SK-N-SH treated with all-trans-retinoic acid at 6 μM for 48 hours (cell line): Measurements from ENCODE around the gene ZDHHC11.
"Not testable (repeated sequence)": the region's sequence is repeated elsewhere in the genome, so short reads cannot be mapped to it uniquely, and the experiment has no call there.

Experiments used
- ATAC-seq: fragments of 200-7000 bp; cut with Tn5 transposase; 3 replicates; pipeline ENCODE4 v1.9.1; 2020; ENCODE audit warnings: mild to moderate bottlenecking, moderate library complexity
- ARNTL ChIP-seq: fragments of 450-650 bp; formaldehyde crosslinking; IDR thresholded peaks from 2 replicates; pipeline ENCODE4 v1.5.0; 2020; ENCODE audit warnings: low read depth, mild to moderate bottlenecking, moderate library complexity, borderline replicate concordance
- BACH2 ChIP-seq: fragments of 250-450 bp; sonication (Bioruptor Pico); IDR thresholded peaks from 2 replicates; pipeline ENCODE4 v1.9.0; 2021; ENCODE audit warnings: mild to moderate bottlenecking, borderline replicate concordance
- ESRRG ChIP-seq: fragments of 250-450 bp; sonication (Bioruptor Pico); IDR thresholded peaks from 2 replicates; pipeline ENCODE4 v1.6.1; 2021; ENCODE audit warnings: mild to moderate bottlenecking
- GLIS3 ChIP-seq: fragments of 250-450 bp; sonication (Bioruptor Pico); IDR thresholded peaks from 2 replicates; pipeline ENCODE4 v1.5.0; 2020; ENCODE audit warnings: mild to moderate bottlenecking, moderate library complexity
- ISL1 ChIP-seq: fragments of 250-450 bp; sonication (Bioruptor Pico); IDR thresholded peaks from 2 replicates; pipeline ENCODE4 v2.1.2; 2022; ENCODE audit warnings: mild to moderate bottlenecking, moderate library complexity
- OSR1 ChIP-seq: fragments of 250-450 bp; sonication (Bioruptor Pico); IDR thresholded peaks from 2 replicates; pipeline ENCODE4 v1.8.0; 2022; ENCODE audit warnings: moderate library complexity, mild to moderate bottlenecking, inconsistent platforms
- RARB ChIP-seq: fragments of 250-450 bp; sonication (Bioruptor Pico); IDR thresholded peaks from 2 replicates; pipeline ENCODE4 v1.8.0; 2021; ENCODE audit warnings: mild to moderate bottlenecking, moderate library complexity
- TOX ChIP-seq: fragments of 250-450 bp; sonication (Bioruptor Pico); IDR thresholded peaks from 2 replicates; pipeline ENCODE4 v1.8.0; 2021; ENCODE audit warnings: mild to moderate bottlenecking, moderate library complexity, borderline replicate concordance
- ZC3H10 ChIP-seq: fragments of 250-450 bp; sonication (Bioruptor Pico); IDR thresholded peaks from 2 replicates; pipeline ENCODE4 v1.5.1; 2021; ENCODE audit warnings: mild to moderate bottlenecking, moderate library complexity
- ZFP3 ChIP-seq: fragments of 250-450 bp; sonication (Bioruptor Pico); IDR thresholded peaks from 2 replicates; pipeline ENCODE4 v1.5.0; 2020; ENCODE audit warnings: mild to moderate bottlenecking, moderate library complexity
- ZFP30 ChIP-seq: fragments of 450-650 bp; formaldehyde crosslinking; IDR thresholded peaks from 2 replicates; pipeline ENCODE4 v1.5.0; 2022; ENCODE audit warnings: mild to moderate bottlenecking, moderate library complexity
- ZNF565 ChIP-seq: fragments of 450-650 bp; formaldehyde crosslinking; conservative IDR thresholded peaks from 2 replicates; pipeline ENCODE4 v1.5.0; 2020; ENCODE audit warnings: low read depth, mild to moderate bottlenecking, moderate library complexity
- ZNF70 ChIP-seq: fragments of 450-650 bp; formaldehyde crosslinking; IDR thresholded peaks from 2 replicates; pipeline ENCODE4 v1.5.0; 2020; ENCODE audit warnings: mild to moderate bottlenecking, moderate library complexity
- ZNF8 ChIP-seq: fragments of 450-650 bp; formaldehyde crosslinking; IDR thresholded peaks from 2 replicates; pipeline ENCODE4 v1.5.0; 2020; ENCODE audit warnings: mild to moderate bottlenecking, moderate library complexity
- TF ChIP-seq, protein P1 (sequence below): fragments of 250-450 bp; sonication (Bioruptor Pico); IDR thresholded peaks from 2 replicates; pipeline ENCODE4 v1.5.0; 2020; ENCODE audit warnings: mild to moderate bottlenecking, moderate library complexity
- TF ChIP-seq, protein P2 (sequence below): fragments of 250-450 bp; sonication (Bioruptor Pico); IDR thresholded peaks from 2 replicates; pipeline ENCODE4 v1.5.1; 2021; ENCODE audit warnings: mild to moderate bottlenecking, moderate library complexity
- TF ChIP-seq, protein P3 (sequence below): fragments of 250-450 bp; sonication (Bioruptor Pico); IDR thresholded peaks from 2 replicates; pipeline ENCODE4 v1.8.0; 2020; ENCODE audit warnings: mild to moderate bottlenecking, moderate library complexity, borderline replicate concordance
- TF ChIP-seq, protein P4 (sequence below): fragments of 250-450 bp; sonication (Bioruptor Pico); IDR thresholded peaks from 2 replicates; pipeline ENCODE4 v1.5.1; 2020; ENCODE audit warnings: low read depth, mild to moderate bottlenecking, moderate library complexity

ZDHHC11 gene

DNA sequence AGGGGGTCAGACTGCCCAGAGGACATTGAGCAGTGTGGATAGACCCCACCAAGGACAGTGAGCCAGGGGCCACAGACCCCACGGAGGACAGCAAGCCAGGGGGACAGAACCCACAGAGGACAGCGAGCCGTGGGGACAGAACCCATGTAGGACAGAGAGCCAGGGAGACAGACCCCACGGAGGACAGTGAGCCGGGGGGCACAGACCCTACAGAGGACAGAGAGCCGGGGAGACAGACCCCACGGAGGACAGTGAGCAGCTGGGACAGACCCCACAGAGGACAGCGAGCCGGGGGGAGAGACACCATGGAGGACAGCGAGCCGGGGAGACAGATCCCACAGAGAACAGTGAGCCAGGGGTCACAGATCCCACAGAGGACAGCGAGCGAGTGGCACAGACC lies 3.4 kb upstream of the ZDHHC11 start:
- ATAC-seq = no peak
- TF ChIP-seq TOX (CRISPR knock-in tag) (no peak), ESRRG (no peak), GLIS3 (CRISPR knock-in tag) (no peak), ZFP30 (CRISPR knock-in tag) (no peak), BACH2 (CRISPR knock-in tag) (no peak), ISL1 (CRISPR knock-in tag) (no peak), ZNF8 (no peak), ZNF565 (CRISPR knock-in tag) (no peak), ZFP3 (CRISPR knock-in tag) (no peak), ARNTL (CRISPR knock-in tag) (no peak), RARB (CRISPR knock-in tag) (no peak)
- TF ChIP-seq, protein P1, sequence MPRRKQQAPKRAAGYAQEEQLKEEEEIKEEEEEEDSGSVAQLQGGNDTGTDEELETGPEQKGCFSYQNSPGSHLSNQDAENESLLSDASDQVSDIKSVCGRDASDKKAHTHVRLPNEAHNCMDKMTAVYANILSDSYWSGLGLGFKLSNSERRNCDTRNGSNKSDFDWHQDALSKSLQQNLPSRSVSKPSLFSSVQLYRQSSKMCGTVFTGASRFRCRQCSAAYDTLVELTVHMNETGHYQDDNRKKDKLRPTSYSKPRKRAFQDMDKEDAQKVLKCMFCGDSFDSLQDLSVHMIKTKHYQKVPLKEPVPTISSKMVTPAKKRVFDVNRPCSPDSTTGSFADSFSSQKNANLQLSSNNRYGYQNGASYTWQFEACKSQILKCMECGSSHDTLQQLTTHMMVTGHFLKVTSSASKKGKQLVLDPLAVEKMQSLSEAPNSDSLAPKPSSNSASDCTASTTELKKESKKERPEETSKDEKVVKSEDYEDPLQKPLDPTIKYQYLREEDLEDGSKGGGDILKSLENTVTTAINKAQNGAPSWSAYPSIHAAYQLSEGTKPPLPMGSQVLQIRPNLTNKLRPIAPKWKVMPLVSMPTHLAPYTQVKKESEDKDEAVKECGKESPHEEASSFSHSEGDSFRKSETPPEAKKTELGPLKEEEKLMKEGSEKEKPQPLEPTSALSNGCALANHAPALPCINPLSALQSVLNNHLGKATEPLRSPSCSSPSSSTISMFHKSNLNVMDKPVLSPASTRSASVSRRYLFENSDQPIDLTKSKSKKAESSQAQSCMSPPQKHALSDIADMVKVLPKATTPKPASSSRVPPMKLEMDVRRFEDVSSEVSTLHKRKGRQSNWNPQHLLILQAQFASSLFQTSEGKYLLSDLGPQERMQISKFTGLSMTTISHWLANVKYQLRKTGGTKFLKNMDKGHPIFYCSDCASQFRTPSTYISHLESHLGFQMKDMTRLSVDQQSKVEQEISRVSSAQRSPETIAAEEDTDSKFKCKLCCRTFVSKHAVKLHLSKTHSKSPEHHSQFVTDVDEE (CRISPR knock-in tag) = no peak
- TF ChIP-seq, protein P2, sequence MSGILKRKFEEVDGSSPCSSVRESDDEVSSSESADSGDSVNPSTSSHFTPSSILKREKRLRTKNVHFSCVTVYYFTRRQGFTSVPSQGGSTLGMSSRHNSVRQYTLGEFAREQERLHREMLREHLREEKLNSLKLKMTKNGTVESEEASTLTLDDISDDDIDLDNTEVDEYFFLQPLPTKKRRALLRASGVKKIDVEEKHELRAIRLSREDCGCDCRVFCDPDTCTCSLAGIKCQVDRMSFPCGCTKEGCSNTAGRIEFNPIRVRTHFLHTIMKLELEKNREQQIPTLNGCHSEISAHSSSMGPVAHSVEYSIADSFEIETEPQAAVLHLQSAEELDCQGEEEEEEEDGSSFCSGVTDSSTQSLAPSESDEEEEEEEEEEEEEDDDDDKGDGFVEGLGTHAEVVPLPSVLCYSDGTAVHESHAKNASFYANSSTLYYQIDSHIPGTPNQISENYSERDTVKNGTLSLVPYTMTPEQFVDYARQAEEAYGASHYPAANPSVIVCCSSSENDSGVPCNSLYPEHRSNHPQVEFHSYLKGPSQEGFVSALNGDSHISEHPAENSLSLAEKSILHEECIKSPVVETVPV (CRISPR knock-in tag) = no peak
- TF ChIP-seq, protein P3, sequence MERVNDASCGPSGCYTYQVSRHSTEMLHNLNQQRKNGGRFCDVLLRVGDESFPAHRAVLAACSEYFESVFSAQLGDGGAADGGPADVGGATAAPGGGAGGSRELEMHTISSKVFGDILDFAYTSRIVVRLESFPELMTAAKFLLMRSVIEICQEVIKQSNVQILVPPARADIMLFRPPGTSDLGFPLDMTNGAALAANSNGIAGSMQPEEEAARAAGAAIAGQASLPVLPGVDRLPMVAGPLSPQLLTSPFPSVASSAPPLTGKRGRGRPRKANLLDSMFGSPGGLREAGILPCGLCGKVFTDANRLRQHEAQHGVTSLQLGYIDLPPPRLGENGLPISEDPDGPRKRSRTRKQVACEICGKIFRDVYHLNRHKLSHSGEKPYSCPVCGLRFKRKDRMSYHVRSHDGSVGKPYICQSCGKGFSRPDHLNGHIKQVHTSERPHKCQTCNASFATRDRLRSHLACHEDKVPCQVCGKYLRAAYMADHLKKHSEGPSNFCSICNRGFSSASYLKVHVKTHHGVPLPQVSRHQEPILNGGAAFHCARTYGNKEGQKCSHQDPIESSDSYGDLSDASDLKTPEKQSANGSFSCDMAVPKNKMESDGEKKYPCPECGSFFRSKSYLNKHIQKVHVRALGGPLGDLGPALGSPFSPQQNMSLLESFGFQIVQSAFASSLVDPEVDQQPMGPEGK = no peak
- TF ChIP-seq, protein P4, sequence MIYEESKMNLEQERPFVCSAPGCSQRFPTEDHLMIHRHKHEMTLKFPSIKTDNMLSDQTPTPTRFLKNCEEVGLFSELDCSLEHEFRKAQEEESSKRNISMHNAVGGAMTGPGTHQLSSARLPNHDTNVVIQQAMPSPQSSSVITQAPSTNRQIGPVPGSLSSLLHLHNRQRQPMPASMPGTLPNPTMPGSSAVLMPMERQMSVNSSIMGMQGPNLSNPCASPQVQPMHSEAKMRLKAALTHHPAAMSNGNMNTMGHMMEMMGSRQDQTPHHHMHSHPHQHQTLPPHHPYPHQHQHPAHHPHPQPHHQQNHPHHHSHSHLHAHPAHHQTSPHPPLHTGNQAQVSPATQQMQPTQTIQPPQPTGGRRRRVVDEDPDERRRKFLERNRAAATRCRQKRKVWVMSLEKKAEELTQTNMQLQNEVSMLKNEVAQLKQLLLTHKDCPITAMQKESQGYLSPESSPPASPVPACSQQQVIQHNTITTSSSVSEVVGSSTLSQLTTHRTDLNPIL (CRISPR knock-in tag) = no peak

DNA sequence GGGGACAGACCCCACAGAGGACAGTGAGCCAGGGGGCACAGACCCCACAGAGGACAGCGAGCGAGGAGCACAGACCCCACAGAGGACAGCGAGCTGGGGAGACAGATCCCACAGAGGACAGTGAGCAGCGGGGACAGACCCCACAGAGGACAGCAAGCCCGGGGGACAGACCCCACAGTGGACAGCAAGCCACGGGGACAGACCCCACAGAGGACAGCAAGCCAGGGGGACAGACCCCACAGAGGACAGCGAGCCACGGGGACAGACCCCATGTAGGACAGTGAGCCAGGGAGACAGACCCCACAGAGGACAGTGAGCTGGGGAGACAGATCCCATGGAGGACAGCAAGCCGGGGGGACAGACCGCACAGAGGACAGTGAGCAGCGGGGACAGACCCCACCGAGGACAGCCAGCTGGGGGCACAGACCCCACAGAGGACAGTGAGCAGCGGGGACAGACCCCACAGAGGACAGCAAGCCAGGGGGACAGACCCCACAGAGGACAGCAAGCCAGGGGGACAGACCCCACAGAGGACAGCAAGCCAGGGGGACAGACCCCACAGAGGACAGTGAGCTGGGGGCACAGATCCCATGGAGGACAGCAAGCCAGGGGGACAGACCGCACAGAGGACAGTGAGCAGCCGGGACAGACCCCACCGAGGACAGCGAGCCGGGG lies 2.8 kb upstream of the ZDHHC11 start:
- not testable (repeated sequence) for ATAC-seq

DNA sequence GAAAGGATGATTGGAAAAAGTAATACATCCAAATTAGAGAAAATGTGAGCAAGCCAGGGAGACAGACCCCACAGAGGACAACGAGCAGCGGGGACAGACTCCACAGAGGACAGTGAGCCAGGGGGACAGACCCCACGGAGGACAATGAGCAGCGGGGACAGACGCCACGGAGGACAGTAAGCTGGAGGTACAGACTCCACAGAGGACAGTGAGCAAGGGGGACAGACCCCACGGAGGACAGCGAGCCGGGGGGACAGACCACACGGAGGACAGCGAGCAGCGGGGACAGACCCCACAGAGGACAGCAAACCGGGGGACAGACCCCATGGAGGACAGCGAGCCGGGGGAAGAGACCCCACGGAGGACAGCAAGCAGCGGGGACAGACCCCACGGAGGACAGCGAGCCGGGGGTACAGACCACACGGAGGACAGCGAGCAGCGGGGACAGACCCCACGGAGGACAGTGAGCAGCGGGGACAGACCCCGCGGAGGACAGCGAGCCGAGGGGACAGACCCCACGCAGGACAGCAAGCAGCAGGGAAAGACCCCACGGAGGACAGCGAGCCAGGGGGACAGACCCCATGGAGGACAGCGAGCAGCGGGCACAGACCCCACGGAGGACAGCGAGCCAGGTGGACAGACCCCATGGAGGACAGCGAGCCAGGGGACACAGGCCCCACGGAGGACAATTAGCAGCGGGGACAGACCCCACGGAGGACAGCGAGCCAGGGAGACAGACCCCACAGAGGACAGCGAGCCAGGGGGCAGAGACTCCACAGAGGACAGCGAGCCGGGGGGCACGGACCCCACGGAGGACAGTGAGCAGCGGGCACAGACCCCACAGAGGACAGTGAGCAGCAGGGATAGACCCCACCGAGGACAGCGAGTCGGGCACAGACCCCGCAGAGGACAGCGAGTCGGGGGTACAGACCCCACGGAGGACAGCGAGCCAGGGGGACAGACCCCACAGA lies 1.9 kb upstream of the ZDHHC11 start:
- ATAC-seq = no peak

More for the DNA sequence above, 1.9 kb upstream of the ZDHHC11 start:
- TF ChIP-seq ZFP3 (CRISPR knock-in tag) = no peak
- no peak for TF ChIP-seq ZNF565 (CRISPR knock-in tag)
- TF ChIP-seq, protein P2 (CRISPR knock-in tag) = no peak
- TF ChIP-seq ARNTL (CRISPR knock-in tag) = no peak
- no peak for TF ChIP-seq ZNF70 (CRISPR knock-in tag)
- TF ChIP-seq OSR1 (CRISPR knock-in tag) = no peak
- TF ChIP-seq ZC3H10 (CRISPR knock-in tag) = no peak
- TF ChIP-seq ESRRG = no peak
- no peak for TF ChIP-seq GLIS3 (CRISPR knock-in tag)
